GM12891 (cell line): ENCODE measurements around the gene ATAD2B.

Experiments used
- DNase-seq: peaks from one replicate; pipeline ENCODE4 v3.0.0; 2011; ENCODE audit warnings: low spot score; ENCODE audit not compliant: insufficient read length
- FAIRE-seq: peaks from 2 replicates; lab custom pipeline; 2011; peaks lifted over from hg19 to GRCh38; lab: Jason Lieb, UNC
- PAX5 ChIP-seq: IDR thresholded peaks from 2 replicates; pipeline ENCODE4 v1.6.1; 2011; ENCODE audit warnings: low read length, moderate library complexity, mild to moderate bottlenecking; ENCODE audit not compliant: insufficient read depth, severe bottlenecking
- POLR2A ChIP-seq: IDR thresholded peaks from 2 replicates; pipeline ENCODE4 v1.6.1; 2011; ENCODE audit warnings: low read depth, low read length, control low read depth
- POLR2AphosphoS5 ChIP-seq: IDR thresholded peaks from 2 replicates; pipeline ENCODE4 v1.6.1; 2011; ENCODE audit warnings: low read depth, low read length, control low read depth
- POU2F2 ChIP-seq: IDR thresholded peaks from 2 replicates; pipeline ENCODE4 v1.6.1; 2011; ENCODE audit warnings: low read depth, mild to moderate bottlenecking, control low read depth, low read length, moderate library complexity
- SPI1 ChIP-seq: IDR thresholded peaks from 2 replicates; pipeline ENCODE4 v1.6.1; 2011; ENCODE audit warnings: low read depth, low read length, control low read depth
- TAF1 ChIP-seq: IDR thresholded peaks from 2 replicates; pipeline ENCODE4 v1.6.1; 2011; ENCODE audit warnings: low read depth, low read length, control low read depth

Gene ATAD2B

DNA sequence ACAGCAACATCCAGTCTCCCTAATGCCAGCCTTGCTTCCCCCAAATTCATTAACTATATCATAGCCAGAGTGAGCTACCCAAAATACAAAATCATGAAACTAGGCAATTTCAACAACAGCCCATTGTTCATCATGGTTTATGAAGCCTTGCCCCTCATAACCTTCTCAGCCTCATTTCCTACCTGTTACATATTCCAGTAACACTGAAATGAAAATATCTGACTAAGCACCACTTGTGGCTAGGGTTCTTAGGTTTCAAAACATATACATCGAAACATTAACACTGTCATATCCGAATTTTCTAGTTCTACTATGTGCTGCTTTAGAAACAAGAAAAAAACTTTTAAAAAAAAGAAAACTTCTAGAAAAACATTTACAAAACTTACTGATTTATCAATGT lies 59.5 kb downstream of the ATAD2B start:
- DNase-seq (no peak), FAIRE-seq (no peak)
- TF ChIP-seq SPI1 (no peak), POU2F2 (no peak), TAF1 (no peak), POLR2A (no peak)

GRCh38 chr2:23862716-23863426 lies 64.1 kb downstream of the ATAD2B start:
- FAIRE-seq (peak; percentile 81), DNase-seq (no peak)
- TF ChIP-seq SPI1 (no peak), POU2F2 (no peak), TAF1 (no peak), PAX5 (peak; percentile 35), POLR2A (no peak), POLR2AphosphoS5 (no peak)

GRCh38 chr2:23861952-23862351 lies 65.0 kb downstream of the ATAD2B start:
- TF ChIP-seq PAX5: peak; percentile 90
- no peak for TF ChIP-seq POLR2A
- FAIRE-seq (peak; percentile 20), DNase-seq (no peak)

DNA sequence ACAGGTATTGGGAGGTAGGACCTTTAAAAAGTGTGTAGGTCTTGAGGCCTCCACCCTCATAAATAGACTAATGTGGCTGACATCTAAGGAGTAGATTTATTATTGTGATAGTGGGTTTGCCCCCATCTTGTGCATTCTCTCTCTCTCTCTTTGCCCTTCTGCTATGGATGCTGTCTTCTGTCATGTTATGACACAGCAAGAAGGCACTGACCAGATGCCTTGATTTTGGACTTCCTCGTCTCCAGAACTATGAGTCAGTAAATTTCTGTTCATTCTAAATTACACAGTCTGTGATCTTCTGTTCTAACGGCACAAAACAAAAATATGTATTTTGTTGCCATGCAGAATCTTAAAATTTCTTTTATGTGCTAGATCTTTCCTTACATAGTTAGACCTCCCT lies 66.9 kb downstream of the ATAD2B start:
- no peak for TF ChIP-seq POLR2AphosphoS5
- no peak for TF ChIP-seq PAX5
- no peak for TF ChIP-seq SPI1
- FAIRE-seq (no peak), DNase-seq (no peak)

- TF ChIP-seq POU2F2 (no peak), POLR2AphosphoS5 (no peak), PAX5 (no peak), SPI1 (no peak), POLR2A (no peak), TAF1 (no peak)
- no peak for FAIRE-seq
- no peak for DNase-seq
Observed at GRCh38 chr2:23859234-23859633, 67.7 kb downstream of the ATAD2B start.

- peak; percentile 5 for DNase-seq
- no peak for TF ChIP-seq POLR2AphosphoS5
- TF ChIP-seq SPI1: peak; percentile 90
- peak; percentile 87 for FAIRE-seq
Observed at GRCh38 chr2:23850564-23851256, 76.2 kb downstream of the ATAD2B start.

DNA sequence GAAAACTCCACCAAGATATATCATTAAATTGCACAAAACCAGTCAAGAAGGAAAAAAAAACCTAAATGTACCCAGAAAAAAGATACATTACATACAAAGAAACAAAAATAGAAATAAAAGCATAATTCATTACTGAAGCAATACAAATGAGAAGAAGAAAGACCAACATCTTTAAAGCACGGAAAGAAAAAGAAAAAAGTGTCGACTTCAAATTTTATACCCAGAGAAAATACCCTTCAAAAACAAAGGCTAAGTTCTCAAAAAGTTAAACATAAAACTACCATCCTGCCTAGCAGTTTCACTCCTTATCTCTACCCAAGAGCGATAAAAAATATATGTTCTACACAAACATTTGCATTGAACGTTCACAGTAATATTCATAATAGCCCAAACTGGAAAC lies 82.0 kb downstream of the ATAD2B start:
- DNase-seq (no peak), FAIRE-seq (no peak)
- TF ChIP-seq TAF1 (no peak), SPI1 (no peak), POU2F2 (no peak), PAX5 (no peak), POLR2AphosphoS5 (no peak), POLR2A (no peak)

GRCh38 chr2:23843051-23843976 lies 83.6 kb downstream of the ATAD2B start:
- TF ChIP-seq SPI1 (no peak), POLR2AphosphoS5 (no peak), PAX5 (no peak), TAF1 (no peak), POLR2A (no peak), POU2F2 (no peak)
- no peak for DNase-seq
- no peak for FAIRE-seq

DNA sequence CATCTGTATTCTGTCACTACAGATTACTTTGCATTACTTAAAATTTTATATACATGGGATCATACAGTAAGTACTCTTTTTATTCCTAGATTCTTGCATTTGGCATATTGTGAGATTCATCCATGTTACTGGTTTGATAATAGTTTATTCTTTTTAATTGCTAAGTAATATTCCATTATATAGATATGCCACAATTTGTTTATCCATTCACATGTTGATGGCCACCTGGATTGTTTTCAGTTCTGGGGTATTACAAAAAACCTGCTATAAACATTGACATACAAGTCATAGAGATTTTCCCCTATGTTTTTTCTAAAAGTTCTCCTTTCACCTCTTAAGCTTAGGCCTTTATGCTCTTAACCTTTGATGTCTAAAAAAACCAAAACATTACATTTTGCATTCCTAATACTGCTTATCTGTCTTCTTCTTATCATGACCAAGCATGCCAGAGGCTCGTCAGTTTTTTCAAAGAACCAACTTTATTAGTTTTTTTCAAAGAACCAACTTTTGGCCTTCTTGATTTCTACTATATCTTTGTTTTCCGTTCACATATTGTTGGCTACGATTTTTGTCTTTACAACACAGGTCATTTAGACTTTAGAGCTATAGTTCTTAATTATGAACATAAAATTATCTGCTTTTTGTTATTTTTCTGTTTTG lies 86.9 kb downstream of the ATAD2B start:
- TF ChIP-seq POU2F2 (no peak), SPI1 (no peak)
- no peak for FAIRE-seq
- no peak for DNase-seq
